GM21529 (cell line): ENCODE results near the gene PLEKHG4B.
A peak's percentile ranks its signal among the peaks of the same experiment; 100 is the strongest.
"Not testable (repeated sequence)": the region's sequence is repeated elsewhere in the genome, so short reads cannot be mapped to it uniquely, and the experiment has no call there.

Experiments used
- ATAC-seq: cut with Tn5 transposase; IDR thresholded peaks from one replicate; pipeline ENCODE4 v1.9.1; 2021; ENCODE audit not compliant: unreplicated experiment

The PLEKHG4B gene

DNA sequence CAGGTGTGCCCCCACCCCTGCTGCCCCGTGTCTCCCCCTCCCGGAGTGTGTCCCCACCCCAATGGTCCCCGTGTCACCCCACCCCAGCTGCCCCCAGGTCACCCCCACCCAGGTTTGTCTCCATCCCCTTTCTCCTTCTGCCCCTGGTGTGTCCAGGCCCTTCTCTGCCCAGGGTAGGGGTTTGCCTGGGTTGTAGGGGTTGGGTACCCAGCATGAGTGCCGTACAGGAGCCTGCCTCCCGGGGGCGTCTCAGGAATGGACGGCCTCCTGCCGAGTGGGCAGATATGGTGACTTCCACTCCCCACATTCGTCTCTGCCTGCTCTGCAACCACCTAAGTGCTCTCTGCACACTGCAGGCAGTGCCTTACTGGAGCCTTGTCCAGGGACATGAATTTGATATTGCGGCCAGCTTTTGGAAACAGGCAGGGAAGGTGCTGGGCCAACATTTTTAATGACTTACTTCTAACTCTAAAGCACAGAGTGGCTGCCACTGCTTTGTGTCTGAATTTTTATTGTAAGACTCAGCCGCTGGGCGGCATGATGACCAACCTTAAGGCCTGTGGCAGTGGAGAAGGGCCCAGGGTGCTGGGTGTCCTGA is 106.0 kb downstream of the PLEKHG4B start:
- no peak for ATAC-seq

DNA sequence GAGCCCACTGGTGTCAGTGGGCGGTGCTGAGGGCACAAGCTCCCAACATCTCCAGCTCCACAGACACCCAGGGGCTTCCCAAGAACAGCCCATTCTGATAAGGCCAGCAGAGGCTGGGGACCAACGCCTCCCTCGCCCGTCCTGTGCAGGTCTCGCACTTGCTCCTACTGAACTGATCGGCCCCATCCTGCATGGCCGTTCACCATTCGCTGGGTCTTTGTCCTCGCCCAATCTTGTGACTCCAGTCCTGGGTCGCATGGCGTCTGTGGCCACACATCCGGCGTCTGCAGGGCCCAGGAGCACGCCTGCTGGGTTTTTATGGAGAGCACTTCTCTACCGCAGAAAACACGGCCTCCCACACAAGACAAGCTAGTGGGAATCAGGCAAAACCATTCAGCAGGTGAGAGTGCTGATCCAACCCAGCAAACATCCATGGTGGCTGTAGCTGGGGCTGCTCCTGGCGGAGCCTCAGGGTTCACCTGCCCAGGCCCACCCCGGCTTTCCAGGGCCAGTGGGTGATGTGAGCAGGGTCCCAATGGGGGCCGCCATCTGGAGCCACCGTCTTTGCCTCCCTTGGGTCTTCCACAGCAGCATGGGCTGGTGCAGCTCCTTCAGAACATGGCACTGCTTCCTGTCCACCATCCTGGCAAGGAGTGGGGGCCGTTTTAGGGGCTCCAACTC is 106.7 kb downstream of the PLEKHG4B start:
- ATAC-seq = no peak

DNA sequence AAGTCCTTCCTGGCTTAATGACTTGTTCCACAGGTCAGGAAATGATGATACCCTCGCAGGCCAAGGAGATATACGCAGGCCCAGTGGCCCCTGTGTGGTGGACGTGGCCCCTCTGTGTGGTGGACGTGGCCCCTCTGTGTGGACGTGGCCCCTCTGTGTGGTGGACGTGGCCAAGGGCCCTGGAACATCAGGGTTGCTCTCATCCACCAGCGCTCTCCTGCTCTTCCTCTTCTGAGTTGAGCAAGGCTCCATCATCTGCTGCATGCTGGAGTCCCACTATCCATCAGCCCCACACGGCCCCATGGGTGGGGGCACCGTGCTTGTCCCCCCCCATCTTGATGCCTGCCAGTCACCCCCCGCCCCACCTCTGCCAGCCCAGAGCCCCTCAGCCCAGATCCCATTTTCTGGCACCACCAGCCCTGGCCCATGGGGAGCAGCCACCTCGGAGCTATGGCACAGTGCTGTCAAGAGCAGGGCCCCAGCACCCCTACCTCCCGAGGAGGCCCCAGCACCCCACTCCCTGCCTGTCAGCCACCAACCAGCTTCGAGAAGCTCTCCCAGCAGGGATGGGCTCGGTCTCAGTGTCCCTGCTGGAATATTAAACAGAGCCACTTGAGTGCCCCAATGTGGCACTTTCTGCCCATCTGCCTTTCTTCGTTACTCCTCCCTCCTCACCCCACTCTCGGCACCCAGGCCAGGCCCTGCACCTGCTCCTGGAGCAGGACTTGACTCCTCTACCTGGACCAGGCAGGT is 107.4 kb downstream of the PLEKHG4B start:
- ATAC-seq = no peak

DNA sequence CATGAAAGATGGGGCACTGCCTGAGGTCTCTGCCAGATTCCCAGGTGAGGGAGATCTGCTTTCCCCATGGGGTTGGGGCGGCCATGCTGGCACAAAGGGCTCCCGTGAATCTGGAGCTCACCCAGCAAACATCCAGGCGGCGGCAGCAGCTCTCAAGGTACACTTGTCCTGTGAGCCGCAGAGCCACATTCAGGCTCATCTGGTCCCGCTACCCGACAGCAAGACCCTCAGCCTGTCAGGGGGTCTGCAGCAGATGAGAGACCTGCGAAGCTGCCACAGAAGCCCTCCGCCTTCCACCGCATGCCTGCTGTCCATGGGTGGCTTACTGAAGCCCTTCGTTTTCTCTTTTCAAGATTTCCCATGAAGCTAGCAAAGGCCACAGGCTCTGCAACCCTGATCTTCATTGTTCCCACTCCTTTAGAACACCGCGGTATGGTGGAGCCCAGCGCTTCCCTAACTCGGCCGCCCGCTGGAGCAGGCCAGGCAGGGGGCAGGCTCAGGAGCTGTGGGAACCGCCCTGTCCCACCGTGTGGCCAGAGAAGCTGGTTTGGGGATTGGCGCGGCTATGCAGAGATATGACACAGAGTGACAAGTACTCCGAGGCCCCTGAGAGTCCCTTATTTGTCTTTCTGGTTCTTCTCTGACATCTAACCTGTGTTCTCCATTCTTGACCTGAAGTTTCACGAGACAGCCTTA is 108.1 kb downstream of the PLEKHG4B start:
- ATAC-seq = no peak

DNA sequence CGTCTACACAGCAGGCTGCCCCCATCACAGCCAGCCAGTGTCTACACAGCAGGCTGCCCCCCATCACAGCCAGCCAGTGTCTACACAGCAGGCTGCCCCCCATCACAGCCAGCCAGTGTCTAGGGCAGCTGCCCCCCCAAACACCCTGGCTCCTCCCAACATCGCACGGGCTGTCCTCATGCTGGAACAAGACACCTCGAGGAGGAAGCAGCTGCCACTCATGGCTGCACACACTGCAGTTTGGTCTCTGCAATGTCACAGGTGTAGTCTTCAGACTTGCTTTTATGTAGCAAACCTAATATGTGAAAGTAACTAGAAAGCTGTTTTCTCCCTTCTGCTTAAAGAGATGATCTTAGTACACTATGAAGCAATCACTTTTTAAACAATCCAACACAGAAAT is 109.0 kb downstream of the PLEKHG4B start:
- no peak for ATAC-seq

DNA sequence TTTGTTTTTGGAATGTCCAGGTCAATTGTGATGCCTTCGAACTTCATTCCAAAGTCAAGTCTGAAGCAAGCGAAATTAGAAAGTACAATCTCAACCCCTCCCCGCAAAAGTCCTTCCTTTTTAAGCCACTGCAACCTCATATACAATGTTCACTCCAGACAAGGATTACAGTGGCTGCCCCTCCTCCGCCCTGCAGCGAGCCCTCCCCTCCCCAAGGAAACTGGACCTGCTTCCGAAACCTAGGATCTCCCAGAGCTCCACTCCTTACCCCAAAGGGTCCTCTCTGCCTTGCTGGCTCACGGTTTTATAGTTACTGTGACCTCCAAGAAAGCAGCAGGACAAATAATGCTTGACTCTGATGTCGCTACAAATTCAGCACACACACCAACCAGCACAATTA is 109.7 kb downstream of the PLEKHG4B start:
- ATAC-seq = no peak

DNA sequence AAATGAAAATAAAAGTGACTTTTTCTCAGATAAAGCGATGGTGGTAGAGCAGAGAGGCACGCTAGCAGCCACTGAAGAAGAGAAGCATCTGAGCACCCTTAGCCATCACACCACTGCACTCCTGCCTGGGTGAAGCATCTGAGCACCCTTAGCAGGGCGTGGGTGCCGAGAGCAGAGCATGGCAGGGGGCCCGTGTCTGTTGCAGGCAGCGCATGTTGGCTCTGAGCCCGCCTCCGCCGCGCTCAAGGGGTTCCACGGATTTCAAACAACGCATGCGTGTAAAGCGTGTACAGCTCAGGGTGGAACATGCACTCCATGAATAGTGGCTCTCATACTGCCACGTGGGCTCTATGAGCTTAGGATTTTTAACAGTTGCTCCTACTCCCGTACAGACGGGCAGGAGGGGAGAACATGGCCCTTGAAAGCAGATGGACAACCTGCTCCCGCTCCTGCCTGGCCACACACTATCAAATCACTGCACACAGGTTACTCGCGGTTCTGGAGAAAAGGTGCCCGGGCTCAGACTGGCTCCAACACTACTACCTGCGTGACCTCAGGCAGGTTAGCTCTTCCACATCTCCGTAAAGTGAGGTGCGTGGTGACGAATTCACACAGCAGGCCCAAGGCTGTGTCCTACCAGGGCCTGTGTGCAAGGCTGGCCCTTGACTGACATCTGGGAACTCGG is 111.4 kb downstream of the PLEKHG4B start:
- no peak for ATAC-seq

DNA sequence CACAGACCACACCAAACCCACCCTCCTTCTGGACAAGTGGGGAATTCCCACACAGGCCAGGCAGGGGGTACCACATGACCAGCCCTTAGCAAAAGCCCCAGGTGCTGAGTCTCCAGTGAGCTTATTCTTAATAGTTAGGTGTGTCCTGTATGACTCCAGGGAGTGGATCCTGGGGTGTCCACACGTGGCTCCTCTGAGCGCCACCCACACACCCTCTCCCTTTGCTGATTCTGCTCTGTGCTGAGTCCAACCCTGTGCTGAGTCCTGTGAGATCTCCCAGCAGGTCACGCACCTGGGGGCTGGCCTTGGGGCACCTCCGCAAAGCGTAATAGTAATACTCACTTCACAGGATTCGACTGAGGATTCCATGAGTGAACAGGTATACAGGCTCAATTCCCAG is 112.0 kb downstream of the PLEKHG4B start:
- ATAC-seq = no peak

DNA sequence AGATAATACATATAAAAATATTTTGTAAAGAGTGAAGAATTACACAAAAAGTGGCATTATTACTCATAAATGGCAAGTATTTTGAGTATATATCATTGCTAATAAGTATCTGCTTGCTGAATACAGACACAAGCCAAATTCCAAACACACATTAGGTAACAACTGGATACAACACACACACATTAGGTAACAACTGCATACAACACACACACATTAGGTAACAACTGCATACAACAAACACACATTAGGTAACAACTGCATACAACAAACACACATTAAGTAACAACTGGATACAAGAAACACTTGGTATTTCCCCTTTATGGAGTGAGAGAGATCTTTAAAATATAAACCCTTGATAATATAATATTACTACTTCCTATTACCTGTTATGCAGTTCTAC is 112.5 kb downstream of the PLEKHG4B start:
- ATAC-seq = no peak

DNA sequence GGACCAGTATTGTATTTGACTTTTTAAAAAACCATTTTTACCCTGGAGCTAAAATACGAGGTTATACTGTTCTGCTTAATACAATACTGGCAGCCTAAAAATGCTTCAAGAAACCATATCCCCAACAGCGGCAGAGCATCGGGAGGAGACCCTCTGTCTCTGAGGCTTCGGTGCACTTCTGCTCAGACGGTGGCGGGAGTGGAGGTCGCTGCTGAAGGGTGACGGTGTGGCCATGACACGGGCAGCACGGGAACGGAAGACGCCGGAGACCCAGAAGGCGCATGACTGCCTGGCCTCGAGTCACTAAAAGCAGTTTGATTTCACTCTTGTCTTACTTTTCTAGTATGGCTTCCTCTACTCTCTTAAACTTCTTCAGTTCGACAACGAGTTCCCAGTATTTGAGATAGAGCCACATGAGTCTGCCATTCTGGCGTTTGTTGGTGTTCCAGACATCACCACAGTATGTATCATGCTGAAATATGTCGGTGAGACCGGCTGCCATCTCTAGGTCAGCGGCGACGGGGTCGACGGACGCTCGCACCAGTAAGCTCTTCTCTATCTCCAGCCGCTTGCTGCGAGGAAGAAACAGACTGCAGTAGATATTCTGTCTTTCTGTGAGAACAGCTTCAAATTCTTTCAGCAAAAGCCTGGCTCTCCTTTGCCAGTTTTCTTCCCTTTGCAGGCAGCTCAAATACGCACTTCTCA is 113.2 kb downstream of the PLEKHG4B start:
- no peak for ATAC-seq

DNA sequence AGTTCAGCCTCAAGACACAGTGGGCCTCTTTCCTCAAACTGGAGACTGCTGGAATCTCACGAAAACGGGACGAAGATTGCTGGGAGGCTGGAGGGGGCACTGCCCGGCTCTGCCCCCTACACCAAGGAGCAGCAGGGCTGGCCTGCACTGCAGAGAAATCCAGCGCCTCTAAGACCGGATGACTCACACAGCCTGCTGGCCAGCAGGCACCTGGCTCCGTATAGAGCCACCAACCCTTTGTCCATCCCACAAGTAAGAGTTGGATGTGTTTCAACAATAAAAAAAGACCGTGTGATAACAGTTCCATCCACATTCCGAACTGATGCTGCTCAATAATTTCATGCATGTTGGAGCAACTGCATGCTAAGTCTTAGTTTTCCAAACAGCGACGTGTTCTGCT is 114.4 kb downstream of the PLEKHG4B start:
- no peak for ATAC-seq

DNA sequence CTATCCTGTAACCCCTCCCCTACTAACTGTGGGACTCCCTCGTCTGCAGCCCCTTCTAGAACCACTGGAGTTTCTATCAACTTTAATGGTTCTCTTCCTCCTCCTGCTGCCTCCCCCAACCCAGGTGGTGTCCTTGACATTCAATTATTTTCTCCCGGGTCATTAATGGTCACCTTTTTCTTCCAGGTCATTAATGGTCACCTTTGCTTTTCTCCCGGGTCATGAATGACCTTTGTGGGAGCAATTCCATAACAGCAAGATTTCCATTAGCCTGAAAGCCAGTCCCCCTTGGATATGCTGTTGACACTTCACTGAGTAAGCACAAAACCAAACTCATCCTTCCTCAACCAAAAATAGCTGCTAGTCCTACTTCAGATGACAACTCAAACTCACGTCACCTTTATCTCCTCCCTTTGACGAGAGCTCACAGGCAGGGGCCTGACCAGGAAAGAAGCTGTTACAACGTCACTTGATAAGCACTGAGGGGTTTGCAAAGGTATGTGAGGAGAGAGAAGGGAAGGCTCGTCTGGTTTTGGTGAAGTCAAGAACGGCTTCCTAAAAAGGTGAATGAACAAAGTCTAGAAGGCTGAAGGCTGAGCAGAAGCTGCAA is 115.1 kb downstream of the PLEKHG4B start:
- ATAC-seq = no peak

DNA sequence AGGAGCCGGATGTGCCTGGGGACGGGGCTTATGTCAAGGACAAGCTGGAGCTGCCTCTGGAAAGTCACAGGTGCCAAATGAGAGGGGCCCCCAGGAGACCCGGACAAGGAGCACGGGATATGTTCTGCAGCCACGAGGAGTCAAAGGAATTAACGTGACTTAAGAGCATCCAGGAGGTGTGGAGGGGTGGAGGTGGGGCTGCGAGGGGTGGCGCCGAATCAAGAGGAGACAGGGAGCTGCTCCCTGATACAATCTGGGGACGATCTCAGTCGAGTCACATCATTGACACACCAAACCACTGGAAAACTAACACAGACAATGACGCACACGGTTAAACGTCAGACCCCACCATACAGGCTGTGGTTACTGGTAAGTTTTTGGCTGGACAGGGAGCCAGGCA is 115.6 kb downstream of the PLEKHG4B start:
- ATAC-seq = no peak

DNA sequence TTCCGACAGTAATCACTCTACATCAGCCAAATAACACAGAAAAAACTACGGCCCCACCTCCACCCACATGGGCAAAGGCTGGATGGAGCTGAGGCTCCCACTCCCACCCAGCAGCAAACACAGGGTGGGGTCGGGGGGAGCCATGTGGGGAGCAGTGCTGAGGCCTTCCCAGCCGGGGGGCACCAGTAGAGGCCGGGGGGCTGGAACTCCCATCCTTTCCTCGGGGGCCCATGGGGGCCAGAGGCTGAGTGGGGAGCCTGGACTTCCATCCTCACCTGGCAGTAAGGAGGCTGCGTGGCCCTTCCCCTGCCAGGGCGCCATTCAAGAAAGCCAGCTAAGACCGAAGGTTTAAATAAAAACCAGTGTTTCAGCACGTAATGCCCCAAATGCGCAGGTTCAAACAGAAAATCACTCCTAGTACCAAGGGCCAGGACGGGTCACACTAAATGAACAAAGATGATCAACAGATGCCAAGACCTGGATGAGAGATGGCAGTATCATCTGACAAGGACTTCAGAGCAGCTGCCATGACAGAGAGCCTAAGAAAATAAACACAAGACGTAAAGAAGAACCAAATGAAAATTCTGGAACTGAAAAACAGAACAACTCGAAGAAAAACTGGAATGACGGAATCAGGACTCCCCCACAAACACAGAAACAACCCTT is 116.6 kb downstream of the PLEKHG4B start:
- no peak for ATAC-seq

DNA sequence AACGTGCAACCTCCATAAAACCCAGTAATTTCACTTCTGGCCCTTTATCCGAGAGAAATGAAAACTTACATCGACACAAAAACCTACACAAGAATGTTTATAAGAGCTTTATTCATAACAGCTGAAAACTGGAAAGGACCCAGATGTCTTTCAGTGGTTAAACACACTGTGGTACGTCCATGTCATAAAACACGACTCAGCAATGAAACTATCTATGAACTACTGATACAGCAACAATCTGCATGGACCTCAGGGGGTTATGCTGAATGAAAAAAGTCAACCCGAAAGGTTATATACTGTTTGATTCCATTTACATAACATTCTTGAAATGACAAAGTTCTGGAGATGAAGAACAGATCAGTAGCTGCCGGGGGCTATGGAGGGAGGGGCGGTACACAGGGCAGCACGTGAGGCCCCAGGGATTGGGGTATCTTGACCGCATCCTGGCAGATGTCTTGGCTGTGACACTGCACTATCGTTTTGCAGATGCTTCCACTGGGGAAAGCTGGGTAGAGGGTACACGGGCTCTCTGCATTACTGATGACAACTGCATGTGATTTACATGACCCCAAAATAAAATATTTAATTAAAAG is 121.9 kb downstream of the PLEKHG4B start:
- ATAC-seq = no peak

DNA sequence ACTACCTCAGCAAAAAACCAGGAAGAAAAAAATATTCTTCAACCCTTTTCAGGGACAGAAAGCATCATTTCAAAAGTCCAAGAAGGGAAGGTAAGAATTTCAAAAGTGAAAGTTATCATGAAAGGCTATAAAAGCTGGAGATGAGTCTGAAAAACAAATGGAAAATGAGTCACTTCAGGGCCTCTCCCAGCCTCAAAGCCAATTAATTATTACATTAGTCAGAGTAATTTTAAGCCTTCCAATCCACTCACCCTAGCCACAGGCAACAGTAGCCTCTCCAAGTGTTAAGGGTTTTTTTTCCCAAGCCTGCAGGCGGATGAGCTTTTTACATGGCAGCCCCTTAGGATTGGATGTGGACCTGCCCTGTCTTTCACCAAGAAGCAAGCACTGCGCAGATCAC is 123.3 kb downstream of the PLEKHG4B start:
- ATAC-seq = not testable (repeated sequence)

DNA sequence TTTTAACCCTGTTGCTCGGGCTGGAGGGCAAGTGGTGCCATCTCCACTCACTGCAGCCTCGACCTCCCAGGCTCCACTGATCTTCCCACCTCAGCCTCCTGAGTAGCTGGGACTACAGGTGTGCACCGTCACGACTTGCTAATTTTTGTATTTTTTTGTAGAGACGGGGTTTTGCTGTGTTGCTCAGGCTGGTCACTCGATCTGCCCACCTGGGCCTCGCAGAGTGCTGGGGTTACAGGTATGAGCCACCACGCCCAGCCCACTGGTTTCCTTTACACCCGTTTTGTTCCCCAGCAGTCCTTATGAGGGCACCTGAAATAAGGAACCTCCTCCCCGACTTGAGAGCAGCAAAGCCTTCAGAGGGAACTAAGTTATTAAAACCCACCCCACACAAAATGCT is 124.1 kb downstream of the PLEKHG4B start:
- ATAC-seq = not testable (repeated sequence)

DNA sequence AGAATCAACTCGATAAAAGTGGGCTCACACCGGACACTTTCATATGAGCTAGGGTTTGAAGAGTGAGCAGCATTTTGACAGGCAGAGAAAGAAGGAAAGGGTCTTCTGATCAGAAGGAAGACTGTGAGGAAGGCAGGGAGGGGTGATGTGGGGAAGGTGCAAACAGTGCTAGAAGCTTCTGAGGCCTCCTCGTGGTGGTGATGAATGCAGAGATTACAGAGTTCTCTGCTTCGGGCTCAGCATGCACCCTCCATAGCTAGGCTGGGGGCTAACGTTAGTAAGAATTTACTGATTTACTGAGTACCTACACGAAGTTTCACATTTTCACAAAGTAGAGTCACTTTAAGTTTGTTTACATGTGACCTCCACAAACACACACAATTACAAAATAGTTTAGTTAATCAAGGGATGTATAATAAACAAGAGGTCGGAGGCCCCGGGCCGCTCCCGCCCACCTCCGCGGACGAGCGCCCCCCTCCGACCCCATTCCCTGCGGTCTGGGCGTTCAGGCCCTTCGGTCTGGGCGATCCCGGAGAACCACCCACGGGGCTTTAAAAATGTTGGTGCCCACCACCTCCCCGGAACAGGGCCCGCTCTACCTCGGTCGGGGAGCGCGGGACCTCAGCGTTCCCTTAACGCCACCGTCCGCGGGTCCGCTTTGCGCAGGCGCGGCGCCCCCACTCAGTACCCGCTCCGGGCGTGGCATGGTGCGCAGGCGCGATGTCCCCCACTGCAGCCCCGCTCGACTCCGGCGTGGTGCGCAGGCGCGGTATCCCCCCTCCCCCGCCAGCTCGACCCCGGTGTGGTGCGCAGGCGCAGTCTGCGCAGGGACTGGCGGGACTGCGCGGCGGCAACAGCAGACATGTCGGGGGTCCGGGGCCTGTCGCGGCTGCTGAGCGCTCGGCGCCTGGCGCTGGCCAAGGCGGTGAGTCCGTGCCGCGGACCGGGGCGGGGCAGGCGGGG is 125.8 kb downstream of the PLEKHG4B start, which contains the start of the genes CCDC127 and SDHA:
Gene CCDC127 (minus strand): TSS at position 660 of the 963 bp plus-strand sequence. CDS start 1,304 bp downstream, outside the sequence.
Gene SDHA (plus strand): TSS at position 827 of the 963 bp plus-strand sequence. CDS start 36 bp downstream, at position 863.
- ATAC-seq = peak; percentile 74
